H1 (cell line): Measurements from ENCODE around the gene GIMAP7. TPM values are rescaled to one million over a fixed set of nuclear protein-coding genes. Genes with fewer than 3 reads are reported as not detected.

Experiments used
- CHD1 ChIP-seq: IDR thresholded peaks from 2 replicates; pipeline ENCODE4 v1.6.1; 2012; ENCODE audit warnings: low read depth, low read length, improper control_type of control experiment
- FOSL1 ChIP-seq: IDR thresholded peaks from 2 replicates; pipeline ENCODE4 v1.6.1; 2011; ENCODE audit warnings: mild to moderate bottlenecking, low read depth, low read length, moderate library complexity; ENCODE audit not compliant: insufficient read depth
- SRF ChIP-seq: IDR thresholded peaks from 2 replicates; pipeline ENCODE4 v1.6.1; 2011; ENCODE audit warnings: mild to moderate bottlenecking, low read depth, low read length, moderate library complexity
- polyA plus RNA-seq, 7 experiments: library from polyadenylated mRNA; depleted of rRNA in 3 of 7; stranded (reverse) in 5 of 7; unstranded in 2 of 7; fragments of >200 nt in 5 of 7; fragments of 200-250 nt in 2 of 7; gene quantifications; 1 replicate in 5 of 7; 2 replicates in 1 of 7; 4 replicates in 1 of 7; pipeline versions ENCODE4 v1.2.1 to v1.2.3, GENCODE V29; 2011 to 2013; ENCODE audit warnings: missing spikeins in 2 of 7, mixed read lengths in 2 of 7
- total RNA-seq: library from RNA; stranded (reverse); fragmentation: NEBNext Ultra II Directional; extraction: Animal tissue kit (Norgen Biotek cat#: 25700); gene quantifications from 2 replicates; pipeline ENCODE4 v1.2.1, GENCODE V29; 2021

GIMAP7 gene
- total and polyA plus RNA-seq, 2 of the 8 experiments (the other 6 are each of a cell fraction or from before 2014, with no cell fraction given) = not detected

DNA sequence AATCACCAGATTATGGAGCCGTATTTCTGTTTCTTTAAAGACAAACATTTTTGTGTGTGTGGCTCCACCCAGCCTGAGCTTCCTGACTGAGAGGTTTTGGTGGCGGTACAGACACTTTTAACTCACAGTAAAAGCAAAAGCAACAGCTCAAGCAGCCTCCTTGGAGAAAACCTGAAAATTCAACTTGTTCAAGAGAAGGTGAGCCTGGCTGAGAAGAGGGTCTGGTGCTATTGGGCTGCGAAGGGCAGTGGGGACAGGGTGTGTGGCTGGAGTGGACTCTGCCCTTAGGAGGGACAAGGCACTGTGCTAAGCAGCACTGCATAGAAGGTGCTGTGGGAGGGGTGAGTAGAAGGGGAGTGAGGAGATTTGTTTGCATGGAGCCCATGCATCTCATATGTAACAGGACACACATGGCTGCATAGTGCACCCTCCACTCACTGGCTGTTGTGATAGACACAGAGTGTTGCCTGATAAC, at the start of gene GIMAP7 (continued):
- TF ChIP-seq FOSL1 (no peak), CHD1 (no peak), SRF (no peak)
- TF ChIP-seq, all 59 proteins: peak for 0
